HCEC 1CT (cell line): ENCODE results near the gene PTPN12.
A peak's percentile ranks its signal among the peaks of the same experiment; 100 is the strongest.
"Not testable (repeated sequence)": the region's sequence is repeated elsewhere in the genome, so short reads cannot be mapped to it uniquely, and the experiment has no call there.

Experiments
- DNase-seq: peaks from one replicate; pipeline ENCODE4 v3.0.0-alpha.2; 2017

The PTPN12 gene

DNA sequence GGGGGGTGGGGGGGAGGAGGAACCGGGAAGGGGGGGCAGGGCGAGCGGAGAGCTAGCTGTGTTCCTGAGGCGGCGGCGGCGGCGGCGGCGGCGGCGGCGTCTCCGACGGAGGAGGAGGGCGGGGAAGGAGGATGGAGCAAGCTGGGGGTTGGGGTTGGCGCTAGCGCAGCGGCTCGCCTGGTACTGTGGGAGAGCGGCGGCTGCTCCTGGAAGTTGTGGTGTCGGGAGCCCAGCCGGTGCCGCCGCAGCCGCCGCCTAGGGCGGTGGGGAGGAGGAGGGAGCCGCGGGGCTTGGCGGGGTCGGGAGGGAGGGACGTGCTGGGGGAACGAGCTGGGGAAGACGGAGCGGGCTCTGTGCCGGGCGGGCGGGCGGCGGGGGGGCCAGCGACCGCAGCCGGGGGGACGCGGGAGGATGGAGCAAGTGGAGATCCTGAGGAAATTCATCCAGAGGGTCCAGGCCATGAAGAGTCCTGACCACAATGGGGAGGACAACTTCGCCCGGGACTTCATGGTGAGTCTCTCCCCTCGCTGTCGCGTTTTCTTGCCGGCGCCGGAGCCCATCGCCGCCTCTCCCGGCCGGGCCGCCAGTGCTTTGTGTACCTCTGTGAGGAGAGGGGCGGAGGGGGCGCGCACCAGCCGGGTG lies at the start of gene PTPN12:
Gene PTPN12 (plus strand): TSS at position 160 of the 642 bp plus-strand sequence. CDS start 252 bp downstream, at position 412.
- no peak for DNase-seq

DNA sequence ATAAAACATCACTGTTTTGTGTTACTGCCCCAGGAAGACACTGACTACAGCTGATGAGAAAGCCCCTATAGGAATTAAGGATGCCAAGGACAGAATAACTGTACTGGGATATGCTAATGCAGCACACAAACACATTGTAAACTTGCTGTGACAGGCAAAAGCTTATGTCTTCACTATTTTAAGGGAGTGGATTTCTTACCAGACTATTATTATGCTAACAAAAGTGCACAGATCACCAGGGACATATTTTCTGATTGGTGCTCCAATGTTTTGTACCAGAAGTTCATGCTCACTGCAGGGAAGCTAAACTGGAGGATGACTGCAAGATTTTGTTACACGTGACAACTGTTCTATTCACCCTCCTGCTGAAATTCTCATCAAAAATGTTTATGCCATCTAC lies 48.1 kb upstream of the PTPN12 start:
- DNase-seq = no peak

- no peak for DNase-seq
Observed at GRCh38 chr7:77497079-77497478, 40.0 kb upstream of the PTPN12 start.

GRCh38 chr7:77498659-77499379 lies 38.3 kb upstream of the PTPN12 start:
- no peak for DNase-seq

GRCh38 chr7:77501192-77501515 lies 35.9 kb upstream of the PTPN12 start:
- no peak for DNase-seq

DNA sequence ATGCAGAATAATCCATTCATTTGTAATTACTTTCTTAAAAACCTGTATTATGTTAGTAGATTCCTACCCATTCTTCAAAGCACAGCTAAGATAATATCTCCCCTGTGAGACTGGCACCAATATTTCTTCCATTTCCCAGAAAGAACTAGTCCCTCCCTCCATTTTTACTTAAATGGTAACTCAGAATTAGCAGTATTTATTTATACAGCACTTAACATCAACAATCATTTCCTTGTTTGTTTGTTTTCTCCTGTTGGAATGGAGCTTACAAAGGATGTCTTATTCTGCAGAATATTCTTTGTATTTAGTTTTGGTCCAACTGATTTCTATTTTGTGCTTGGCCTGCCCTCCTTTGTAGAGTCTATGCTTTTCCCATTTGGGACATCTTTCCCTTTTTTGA lies 32.1 kb upstream of the PTPN12 start:
- DNase-seq = no peak

- no peak for DNase-seq
Observed at GRCh38 chr7:77506899-77507298, 30.2 kb upstream of the PTPN12 start.

- DNase-seq = not testable (repeated sequence)
Observed at GRCh38 chr7:77513002-77513670, 24.0 kb upstream of the PTPN12 start.

GRCh38 chr7:77516085-77516484 lies 21.0 kb upstream of the PTPN12 start:
- no peak for DNase-seq

GRCh38 chr7:77520261-77520660 lies 16.8 kb upstream of the PTPN12 start:
- DNase-seq = no peak

GRCh38 chr7:77521537-77521936 lies 15.6 kb upstream of the PTPN12 start:
- not testable (repeated sequence) for DNase-seq

GRCh38 chr7:77524731-77525130 lies 12.4 kb upstream of the PTPN12 start:
- peak; percentile 30 for DNase-seq

- DNase-seq = peak; percentile 82
Observed at GRCh38 chr7:77525231-77525630, 11.9 kb upstream of the PTPN12 start.

DNA sequence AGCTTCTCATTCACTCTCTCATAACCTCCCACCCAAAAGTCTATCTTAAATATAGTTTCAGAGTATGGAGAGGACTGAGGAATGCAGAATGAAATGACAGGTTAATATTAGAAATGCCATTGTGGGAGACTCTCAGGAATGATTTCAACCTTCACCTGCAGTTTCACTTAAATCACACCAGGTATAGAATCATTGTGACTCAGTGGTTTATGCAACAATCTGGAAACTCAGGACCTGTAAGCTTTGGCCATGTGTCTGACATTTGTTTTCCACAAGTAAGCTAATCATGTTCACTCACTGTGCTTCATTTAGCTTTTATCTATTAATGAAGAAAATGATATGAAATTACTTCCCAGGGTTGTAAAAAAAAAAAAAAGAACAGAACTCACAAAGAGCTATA lies 8.7 kb upstream of the PTPN12 start:
- DNase-seq = no peak

GRCh38 chr7:77529279-77529678 lies 7.8 kb upstream of the PTPN12 start:
- no peak for DNase-seq

GRCh38 chr7:77531038-77531437 lies 6.1 kb upstream of the PTPN12 start:
- no peak for DNase-seq

- no peak for DNase-seq
Observed at GRCh38 chr7:77532247-77532646, 4.8 kb upstream of the PTPN12 start.

DNA sequence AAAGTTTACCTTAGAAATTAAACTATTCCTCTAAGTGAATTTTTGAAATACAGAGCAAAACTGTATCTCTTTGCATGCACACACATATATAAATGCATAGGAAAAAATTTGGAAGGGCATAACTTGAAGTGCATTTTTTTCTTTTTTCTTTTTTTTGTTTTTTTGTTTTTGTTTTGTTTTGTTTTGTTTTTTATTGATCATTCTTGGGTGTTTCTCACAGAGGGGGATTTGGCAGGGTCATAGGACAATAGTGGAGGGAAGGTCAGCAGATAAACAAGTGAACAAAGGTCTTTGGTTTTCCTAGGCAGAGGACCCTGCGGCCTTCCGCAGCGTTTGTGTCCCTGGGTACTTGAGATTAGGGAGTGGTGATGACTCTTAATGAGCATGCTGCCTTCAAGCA lies 4.4 kb upstream of the PTPN12 start:
- not testable (repeated sequence) for DNase-seq

GRCh38 chr7:77534046-77534445 lies 3.0 kb upstream of the PTPN12 start:
- DNase-seq = not testable (repeated sequence)

- no peak for DNase-seq
Observed at GRCh38 chr7:77536017-77536412, 1.1 kb upstream of the PTPN12 start.

DNA sequence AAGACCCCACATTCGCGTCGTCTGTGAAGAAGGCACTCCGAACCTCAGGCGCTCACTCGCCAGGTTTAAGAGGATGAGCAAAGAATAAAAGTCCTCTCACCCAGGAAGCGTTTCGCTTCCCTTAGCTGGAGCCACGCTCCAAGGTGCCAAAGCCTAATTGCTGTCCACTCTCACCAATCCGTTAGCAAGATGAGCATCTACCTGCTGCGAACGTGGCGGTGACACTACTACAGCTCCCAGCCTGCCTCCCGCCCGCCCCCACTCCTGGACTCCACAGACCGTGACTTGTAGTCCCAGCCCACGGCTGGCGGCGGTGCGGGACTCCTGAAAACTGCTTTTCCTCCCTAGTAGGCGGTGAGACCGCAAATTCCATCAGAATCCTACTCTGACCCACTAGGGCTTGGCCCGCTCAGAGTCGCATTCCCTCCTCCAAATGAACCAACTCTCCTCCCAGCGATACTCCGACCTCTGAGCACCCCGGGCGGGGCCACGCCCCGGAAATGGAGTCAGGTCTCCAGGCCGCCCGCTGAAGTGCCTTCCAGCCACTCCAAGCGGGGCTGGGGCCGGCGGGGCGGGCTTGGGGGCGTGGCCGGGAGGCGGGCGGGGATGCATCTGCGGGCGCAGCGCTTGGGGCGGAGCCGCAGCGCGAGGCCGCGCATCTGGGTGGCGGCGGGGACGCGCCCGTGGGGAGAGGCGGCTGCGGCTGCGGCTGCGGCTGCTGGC lies 521 bp upstream of the PTPN12 start:
- DNase-seq = peak; percentile 97

GRCh38 chr7:77537778-77538280 lies 734 bp downstream of the PTPN12 start:
- peak; percentile 41 for DNase-seq
